Stimulated activated CD8-positive, alpha-beta memory T cell treated with anti-CD3 and anti-CD28 coated beads, Interleukin-12 subunit alpha, Interleukin-12 subunit beta, amount 100 ng/mL, for 1 hour (primary cell): Measurements from ENCODE around the gene TRABD2A.
"Not testable (repeated sequence)": the region's sequence is repeated elsewhere in the genome, so short reads cannot be mapped to it uniquely, and the experiment has no call there.

Source experiments
- DNase-seq: peaks from one replicate; pipeline ENCODE4 v3.0.0-alpha.2; 2020; ENCODE audit warnings: low read depth

Gene TRABD2A

DNA sequence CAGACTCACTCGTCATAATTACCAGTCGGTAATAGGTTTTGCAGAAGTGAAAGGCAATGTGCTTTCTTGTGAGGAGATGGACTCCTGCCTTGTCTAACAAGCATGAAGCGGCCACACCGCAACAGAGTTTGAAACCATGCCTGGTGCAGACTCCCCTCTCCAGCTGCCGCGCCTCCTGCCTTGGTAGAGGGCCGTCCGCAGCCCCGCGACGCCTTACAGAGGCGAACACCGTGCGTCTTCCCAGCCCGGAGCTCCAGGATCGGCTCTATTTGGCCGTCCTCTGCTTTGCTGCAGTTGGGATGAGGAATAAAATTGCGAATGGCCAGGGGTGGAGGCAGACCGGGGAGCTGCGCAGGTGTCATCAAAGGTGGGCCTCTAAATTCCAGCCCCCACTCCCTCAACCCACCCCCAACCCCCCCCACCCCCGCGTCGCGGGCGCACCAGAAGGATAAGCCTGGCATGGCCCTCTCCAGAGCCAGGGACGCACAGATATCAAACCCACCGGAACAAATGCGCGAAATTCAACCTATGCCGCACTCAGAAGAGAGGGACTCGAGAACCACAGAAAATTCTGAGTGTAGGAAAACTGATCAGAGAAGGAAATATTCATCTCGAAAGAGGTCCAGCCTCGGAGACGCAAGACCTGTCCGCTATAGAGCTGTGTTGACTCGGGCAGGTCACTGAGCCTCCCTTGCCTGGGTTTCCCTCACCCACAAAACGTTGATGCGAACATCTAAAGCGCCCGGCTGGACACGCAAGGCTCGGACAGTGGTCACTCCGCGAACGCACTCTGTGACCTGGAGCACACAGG, 1.1 kb downstream of the TRABD2A start:
- DNase-seq: no peak

DNA sequence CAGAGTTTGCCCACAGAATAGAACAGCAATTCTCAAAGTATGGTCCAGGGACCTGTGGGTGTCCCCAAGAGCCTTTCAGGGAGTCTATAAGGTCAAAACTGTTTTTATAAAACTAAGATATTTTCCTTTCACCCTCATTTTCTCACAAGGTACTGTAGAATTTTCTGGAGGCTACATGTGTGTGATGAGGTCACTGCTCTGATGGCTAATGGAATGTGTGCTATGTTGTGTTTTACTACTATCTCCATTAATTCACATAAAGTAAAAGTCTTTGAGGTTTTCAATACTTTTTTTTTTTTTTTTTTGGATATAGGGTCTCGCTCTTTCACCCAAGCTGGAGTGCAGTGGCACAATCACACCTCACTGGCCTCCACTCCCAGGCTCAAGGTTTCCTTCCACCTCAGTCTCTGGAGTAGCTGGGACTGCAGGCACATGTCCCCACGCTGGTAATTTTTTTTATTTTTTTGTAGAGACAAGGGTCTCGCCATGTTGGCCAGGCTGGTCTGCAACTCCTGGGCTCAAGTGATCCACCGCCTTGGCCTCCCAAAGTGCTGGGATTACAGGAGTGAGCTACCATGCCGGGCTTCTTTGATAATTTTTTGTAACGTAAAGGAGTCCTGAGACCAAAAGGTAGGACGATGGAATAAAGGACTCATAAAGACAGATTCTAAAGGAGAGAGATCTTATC, 1.8 kb downstream of the TRABD2A start:
- no peak for DNase-seq

DNA sequence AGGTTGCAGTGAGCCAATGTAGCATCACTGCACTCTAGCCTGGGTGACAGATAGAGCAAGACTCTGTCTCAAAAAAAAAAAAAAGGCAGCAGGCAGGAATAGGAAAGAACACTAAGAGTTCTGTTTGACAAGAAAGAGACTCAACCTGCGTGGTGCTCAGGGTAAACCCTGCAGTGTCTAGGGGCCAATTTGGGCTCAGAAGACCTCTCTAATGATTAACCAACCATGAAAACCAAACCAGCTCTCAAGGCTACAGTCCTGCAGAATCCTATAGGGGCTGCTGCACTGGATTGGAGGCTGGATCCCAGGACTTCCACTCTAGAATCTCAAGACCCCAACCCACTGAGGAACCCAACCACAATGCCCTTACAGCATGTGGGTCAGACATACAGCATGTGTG, 2.4 kb downstream of the TRABD2A start:
- no peak for DNase-seq

DNA sequence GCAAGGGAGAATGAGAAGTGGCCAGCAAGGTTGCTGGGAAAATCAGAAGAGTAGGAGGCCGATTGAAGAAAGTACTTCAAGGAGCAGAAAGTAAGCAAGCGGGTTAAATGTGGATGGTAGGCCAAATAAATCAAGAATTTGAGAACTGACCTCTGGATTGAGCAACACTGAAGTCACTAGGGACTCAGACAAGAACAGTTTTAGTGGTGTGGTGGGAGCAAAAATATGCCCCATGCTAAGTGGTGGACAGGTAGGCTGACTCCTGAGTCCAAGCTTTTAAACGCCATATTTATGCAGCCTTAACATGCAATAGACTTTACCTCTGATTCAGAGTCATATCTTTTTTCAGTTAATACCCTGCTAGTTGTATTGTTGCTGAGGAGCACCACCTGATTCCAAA, 4.5 kb downstream of the TRABD2A start:
- no peak for DNase-seq

DNA sequence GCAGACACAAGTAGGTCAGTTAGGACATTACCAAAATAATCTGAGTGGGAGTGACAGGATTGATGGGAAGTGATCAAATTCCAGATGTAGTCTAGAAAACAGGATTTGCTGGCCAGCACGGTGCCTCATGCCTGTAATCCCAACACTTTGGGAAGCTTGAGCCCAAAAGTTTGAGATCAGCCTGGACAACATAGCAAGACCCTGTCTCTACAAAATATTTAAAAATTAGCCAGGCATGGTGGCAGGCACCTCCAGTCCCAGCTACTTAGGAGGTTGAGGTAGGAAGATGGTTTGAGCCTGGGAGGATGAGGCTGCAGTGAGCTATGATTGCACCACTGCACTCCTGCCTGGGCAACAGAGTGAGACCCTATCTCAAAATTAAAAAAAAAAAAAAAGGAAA, 5.3 kb downstream of the TRABD2A start:
- not testable (repeated sequence) for DNase-seq

DNA sequence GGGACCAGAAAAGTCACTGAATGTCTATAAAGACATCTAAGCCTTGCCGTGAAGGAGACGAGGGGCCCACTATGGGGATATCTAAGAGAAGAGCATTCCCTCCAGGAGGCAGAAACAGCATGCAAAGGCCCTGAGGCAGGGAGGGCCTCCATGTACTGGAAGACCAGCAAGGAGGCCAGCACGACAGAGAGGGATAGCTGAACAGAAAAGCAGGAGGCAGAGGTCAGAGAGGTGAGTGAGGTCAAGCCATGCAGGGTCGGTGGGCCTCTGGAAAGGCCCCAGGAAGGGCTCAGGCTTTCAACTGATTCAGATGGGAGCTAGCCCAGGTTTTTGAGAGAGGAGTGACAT, 5.7 kb downstream of the TRABD2A start:
- no peak for DNase-seq

DNA sequence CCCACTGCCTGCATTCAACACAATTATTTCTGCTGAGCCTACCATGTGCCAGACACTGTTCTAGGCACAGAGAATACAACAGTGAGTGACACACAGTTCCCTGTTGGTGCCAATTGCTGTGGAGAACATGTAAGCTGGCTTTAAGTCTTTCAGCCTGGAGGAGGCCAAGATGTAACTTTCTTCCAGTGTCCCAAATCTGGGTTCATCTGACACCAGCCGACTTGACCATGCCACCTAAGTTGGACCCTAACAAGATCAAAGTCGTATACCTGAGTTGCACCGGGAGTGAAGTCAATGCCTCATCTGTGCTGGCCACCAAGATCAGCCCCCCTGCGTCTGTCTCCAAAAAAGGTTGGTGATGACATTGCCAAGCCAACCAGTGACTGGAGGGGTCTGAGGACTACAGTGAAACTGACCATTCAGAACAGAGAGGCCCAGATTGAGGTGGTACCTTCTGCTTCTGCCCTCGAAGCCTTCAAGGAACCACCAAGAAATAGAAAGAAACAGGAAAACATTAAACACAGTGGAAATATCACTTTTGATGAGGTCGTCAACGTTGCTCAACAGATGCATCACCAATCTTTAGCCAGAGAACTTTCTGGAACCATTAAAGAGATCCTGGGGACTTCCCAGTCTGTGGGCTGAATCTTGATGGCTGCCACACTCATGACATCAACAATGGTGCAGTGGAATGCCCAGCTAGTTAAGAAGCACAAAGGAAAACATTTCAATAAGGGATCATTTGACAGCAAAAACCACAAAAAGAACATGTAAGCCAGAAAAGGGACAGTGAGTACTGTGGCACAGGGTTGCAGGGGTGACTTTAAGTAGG, 6.3 kb downstream of the TRABD2A start:
- no peak for DNase-seq

DNA sequence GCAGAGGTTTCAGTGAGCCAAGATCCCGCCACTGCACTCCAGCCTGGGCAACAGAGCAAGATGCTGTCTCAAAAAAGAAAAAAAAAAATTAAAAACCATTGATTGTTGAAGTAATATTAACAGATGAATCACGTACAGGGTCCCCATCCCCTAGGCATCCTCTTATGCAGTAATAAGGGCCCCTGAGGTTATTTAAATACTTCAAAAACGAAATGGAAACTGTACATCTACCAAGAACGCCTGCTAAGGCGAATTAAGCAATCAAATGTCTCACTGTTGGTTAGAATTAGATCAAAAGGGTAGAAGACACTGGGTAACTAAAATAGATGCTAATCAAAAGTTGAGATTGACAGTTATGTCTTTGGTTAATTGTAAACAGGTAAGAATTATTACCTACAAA, 7.5 kb downstream of the TRABD2A start:
- no peak for DNase-seq

DNA sequence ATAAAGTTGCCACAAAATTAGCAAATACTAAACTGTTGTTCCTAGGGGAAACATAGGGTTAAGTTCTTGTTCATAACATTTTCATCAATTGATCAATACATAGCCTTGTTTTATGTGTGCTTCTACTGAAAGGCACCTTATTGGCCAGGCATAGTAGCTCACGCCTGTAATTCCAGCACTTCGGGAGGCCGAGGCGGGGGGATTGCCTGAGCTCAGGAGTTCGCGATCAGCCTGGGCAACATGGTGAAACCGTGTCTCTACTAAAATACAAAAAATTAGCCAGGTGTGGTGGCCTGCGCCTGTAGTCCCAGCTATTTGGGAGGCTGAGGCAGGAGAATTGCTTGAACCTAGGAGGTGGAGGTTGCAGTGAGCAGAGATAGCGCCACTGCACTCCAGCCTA, 8.2 kb downstream of the TRABD2A start:
- DNase-seq: not testable (repeated sequence)

DNA sequence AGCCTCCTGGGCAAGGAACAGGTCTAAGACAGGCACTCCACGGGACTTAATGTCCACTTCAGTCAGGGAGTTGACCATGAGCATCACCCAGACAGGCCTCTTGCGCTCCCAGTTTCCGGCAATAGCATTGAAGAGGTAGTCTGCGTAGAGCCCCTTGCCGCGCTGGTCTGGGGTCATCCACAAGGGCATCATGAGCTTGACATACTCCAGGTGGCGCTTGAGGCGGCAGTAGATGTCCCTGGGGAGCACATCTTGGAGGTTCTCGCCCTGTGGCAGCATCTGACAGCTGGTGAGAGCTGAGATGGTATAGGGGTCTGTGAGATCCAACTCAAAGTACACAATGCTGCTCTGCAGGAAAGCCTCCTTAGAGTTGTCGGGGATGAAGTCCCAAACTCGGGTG, 10.6 kb downstream of the TRABD2A start:
- DNase-seq: no peak

DNA sequence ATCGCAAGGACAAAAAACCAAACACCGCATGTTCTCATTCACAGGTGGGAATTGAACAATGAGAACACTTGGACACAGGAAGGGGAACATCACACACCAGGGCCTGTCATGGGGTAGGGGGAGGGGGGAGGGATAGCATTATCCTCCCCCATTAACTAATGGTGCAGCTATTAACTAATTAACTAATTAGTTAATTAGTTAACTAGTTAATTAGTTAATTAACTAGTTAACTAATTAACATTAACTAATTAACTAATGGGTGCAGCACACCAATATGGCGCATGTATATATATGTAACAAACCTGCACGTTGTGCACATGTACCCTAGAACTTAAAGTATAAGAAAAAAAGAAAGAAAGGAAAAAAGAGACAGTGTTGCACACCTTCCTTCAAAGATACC, 12.6 kb downstream of the TRABD2A start:
- DNase-seq: not testable (repeated sequence)

DNA sequence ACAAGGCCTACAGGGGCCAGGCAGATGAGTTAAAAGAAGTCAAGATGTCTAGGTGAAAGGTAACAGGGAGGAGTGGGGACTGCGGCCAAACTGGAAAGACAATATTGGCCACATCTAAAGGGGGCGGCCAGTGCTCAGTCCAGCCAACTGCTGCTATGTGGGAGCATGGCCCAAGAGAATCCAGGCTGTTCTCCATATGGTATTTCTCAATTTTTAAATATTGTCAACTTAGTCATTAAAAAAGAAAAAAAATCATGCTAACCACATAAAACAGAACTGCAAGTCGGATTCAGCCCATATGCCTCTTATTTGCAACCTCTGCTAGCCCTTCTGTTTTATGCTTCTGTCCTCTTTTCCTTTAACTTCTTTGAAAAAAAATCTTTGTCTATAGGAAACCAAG, 14.8 kb downstream of the TRABD2A start:
- no peak for DNase-seq

DNA sequence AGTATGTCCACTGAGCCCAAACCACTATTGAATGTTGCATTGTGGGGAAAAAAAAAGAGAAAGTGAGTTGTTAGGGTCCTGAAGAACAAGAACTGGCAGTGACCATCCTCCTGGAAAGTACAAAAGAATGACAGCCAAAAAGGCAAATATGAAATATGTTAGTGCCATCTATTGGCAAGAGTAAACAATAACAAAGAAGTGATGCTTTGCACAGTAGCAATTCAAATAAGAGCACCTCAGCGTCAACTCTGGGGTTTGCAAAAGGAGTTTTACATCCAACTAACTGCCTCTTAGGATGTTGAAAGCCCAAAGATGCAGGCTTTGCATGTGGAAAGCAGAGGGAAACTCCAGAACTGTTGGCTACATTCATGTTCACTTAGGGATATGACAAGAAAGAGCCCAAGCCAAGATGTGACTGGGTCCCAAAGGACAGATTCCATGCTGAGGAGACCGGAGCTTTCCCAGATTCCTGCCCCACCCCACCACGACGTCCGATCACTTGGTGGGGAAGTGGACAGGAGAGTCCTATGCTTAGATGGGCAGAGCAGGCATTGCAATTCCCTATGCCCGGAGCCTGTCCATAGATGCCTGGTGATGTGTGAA, 15.6 kb downstream of the TRABD2A start:
- DNase-seq: no peak

DNA sequence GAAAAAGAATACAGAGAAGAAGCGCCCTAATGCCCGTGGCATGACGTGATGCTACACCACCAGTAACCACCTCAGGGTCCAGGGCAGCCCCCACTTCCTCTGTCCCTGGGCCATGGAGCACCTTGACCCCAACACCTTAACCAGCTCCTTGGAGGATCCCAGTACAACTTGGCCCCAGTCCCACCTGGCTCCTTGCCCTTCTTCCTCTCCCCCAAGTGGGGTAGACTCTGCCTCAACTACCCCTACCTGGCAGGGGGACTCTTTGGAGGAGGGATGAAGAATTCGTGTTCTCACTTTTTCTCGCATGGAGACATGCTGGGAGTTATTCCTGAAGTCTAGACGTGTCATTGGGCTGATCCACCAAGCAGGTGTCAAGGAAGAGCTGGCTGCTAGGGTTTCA, 18.9 kb downstream of the TRABD2A start:
- no peak for DNase-seq

DNA sequence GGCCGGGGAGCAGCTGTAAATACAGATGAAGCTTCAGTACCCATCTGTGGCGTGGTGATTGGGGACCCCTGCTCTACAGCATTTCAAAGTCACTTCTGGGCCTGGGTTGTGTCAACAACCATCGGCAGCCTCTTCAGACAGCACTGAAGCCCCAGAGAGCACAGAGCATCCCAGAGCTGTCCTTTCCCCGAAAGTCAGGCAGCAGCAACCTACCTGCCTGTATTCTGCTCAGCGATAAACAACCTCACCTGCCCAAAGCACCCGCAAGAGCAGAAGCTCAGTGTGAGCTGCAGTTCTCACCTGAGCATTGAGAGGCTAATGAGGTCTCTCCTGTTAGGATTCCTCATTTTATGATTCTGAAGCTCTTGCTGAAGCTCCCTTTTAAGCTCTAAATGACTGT, 19.3 kb downstream of the TRABD2A start:
- no peak for DNase-seq

DNA sequence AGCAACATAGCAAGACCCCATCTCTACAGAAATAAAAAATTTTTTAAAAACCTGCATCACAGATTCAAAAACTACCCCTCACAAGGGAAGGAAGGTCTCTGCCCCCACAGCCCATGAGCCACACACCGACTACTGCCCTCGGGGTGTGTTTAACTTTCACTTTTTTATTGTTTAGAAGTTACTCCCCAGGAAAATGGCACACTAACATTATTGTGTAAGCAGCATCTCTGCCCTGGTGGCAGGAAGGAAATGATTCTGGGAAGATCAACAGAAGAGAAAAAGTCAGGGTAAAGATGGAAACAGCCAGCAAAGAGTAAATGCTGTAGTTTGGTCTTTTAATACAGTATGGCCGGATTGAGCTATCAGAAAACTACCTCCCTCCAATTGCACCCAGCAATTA, 21.9 kb downstream of the TRABD2A start:
- DNase-seq: no peak

DNA sequence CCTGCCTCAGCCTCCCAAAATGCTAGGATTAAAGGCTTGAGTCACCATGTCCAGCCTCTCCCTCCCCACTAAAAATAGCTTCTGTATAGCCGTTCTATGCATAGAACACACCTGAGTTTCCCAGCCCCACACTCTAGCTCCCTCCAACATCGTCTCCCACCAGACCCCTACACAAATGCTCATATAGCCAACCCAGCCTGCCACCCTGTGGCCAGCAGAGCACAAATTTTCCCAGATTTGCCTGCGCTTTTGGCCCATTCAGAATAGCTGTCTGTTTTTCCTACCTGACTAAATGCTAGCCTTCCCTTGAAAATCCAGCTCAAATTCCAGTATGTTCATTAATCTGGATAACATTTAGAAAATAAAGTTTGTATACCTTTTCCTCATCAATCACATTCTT, 22.8 kb downstream of the TRABD2A start:
- no peak for DNase-seq

DNA sequence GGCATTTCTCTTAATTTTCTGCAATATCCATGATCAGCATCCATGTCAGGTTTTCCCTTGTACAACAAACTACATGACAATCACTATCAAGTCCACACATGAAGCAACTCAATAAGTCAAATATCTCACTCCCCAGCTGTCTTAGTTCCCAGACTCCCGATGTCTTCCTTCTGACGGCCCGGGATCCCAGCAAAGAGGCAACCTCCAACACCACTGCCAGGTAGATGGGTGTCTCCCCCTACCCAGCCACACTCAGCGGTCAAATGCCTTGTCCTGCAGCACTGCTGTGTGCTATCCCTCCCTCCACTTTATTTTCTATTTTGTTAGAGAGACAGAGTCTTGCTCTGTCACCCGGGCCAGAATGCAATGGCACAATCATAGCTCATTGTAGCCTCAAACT, 23.3 kb downstream of the TRABD2A start:
- no peak for DNase-seq

DNA sequence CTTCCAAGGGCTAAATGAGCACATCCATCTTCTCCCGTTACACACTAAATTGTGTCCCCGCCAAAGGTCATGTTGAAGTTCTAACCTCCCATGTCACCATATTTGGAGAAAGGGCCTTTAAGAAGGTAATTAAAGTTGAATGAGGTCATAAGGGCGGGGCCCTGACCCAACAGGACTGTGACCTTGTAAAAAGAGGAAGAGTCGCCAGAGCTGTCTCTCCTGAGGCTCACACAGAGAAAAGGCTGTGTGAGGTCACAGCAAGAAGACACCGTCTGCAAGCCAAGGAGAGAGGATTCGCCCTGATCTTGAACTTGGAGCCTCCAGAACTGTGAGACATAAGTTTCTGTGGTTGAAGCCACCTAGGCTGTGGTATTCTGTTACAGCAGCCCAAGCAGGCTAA, 24.1 kb downstream of the TRABD2A start:
- DNase-seq: no peak

DNA sequence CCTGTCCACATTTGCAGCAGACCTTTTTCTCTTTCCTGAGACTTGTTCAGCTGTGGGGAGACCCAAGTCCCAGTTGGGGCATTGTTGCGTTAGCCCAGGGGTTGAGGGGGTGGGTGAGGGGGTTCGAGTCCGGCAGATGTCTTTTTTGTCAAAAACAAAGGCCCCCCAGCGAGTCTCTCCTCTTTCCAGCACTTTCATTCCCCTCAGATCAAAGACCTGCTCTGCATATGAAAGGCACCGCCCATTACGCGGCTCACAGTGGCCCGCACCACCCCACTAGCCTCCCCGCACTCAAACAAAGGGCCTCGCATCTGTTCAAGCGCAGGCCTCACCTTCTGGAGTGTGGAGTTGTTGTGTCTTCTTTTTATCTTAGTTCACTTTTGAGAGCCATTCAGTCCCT, 25.2 kb downstream of the TRABD2A start:
- DNase-seq: no peak

DNA sequence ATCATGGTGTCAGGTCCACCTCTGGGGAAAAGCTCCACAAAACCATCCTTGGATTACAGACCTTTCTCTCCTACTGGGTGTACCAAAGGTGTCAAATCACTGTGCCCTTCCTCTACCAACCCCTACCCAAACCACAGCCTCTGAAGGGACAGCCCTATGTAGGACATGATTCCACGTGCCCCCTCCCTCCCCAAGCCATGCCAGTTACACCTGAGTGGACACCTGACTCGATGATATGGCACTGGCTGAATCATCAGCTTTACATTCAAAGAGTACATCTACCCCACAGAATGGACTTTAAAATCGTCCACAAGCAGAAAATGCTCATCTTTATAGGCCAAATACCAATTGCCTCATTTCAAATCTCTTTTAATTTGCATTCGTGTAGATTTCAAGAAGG, 26.0 kb downstream of the TRABD2A start:
- DNase-seq: no peak

DNA sequence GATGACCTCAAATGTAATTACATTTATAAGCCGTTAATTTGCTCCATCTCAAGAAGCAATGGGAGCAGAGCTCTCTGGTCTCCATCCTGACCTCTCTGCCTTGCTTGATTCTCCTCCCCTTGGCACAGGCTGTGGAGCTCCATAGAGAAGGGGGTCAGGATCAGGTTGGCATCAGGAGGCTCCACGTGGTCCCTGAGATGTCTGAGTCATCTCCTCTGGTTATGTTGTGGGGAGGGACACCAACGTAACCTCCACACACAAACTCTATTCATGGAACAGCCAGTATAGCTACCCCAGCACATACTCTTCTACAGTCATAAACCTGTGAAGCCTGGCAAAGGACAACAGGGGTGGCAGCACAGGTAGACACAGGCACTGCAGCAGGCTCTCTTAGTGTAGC, 29.0 kb downstream of the TRABD2A start:
- DNase-seq: no peak

DNA sequence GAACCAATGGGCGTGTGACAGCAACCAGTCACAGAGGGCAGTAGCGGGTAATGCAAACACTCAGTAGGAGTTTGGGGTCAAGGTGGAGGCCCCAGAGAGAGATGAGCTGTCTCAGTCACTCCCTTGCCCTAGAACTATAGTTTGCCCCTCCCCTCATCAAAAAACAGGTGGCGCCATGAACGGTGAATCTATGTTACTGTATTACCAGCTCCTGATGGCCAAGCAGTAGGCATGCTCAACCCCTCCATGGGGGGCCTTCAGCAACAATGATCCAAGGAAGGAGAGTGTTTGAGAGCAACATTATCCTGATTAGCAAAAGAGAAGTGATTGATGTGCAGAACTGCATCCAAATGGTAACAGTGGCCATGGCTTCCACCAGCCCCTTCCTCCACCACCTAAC, 30.4 kb downstream of the TRABD2A start:
- no peak for DNase-seq
